MM.1S (cell line): ENCODE results near the gene ERO1A.

Experiments
- DNase-seq: peaks from one replicate; pipeline ENCODE4 v3.0.0-alpha.2; 2015
- H2AFZ ChIP-seq: fragments of 300-600 bp; sonication (generic); 2 replicates; pipeline ENCODE4 v1.6.0; 2016; ENCODE audit warnings: antibody characterized with exemption, low read length
- H3F3A ChIP-seq: fragments of 300-600 bp; sonication (generic); 2 replicates; pipeline ENCODE4 v1.6.1; 2016; ENCODE audit warnings: mild to moderate bottlenecking, antibody characterized with exemption, low read length, moderate library complexity, mixed read lengths; ENCODE audit not compliant: insufficient read depth
- H3K27ac ChIP-seq: fragments of 300-600 bp; sonication (generic); 2 replicates; pipeline ENCODE4 v1.5.1; 2016; ENCODE audit warnings: mild to moderate bottlenecking, low read length
- H3K27me3 ChIP-seq: fragments of 300-600 bp; sonication (generic); replicated peaks from 2 replicates; pipeline ENCODE4 v1.6.0; 2016; ENCODE audit warnings: low read length; ENCODE audit not compliant: insufficient read depth
- H3K36me3 ChIP-seq: fragments of 300-600 bp; sonication (generic); replicated peaks from 2 replicates; pipeline ENCODE4 v1.6.1; 2016; ENCODE audit warnings: mild to moderate bottlenecking, low read length, mixed read lengths; ENCODE audit not compliant: insufficient read depth
- H3K4me1 ChIP-seq: fragments of 300-600 bp; sonication (generic); 2 replicates; pipeline ENCODE4 v1.6.1; 2016; ENCODE audit warnings: low read length, mixed read lengths
- H3K4me2 ChIP-seq: fragments of 300-600 bp; sonication (generic); 2 replicates; pipeline ENCODE4 v1.6.0; 2016; ENCODE audit warnings: low read depth, low read length
- H3K4me3 ChIP-seq: fragments of 300-600 bp; sonication (generic); 2 replicates; pipeline ENCODE4 v1.5.1; 2016; ENCODE audit warnings: low read length, mixed read lengths
- H3K79me2 ChIP-seq: fragments of 300-600 bp; sonication (generic); 2 replicates; pipeline ENCODE4 v1.6.1; 2016; ENCODE audit warnings: mixed run types, low read length, mixed read lengths
- H3K9ac ChIP-seq: fragments of 300-600 bp; sonication (generic); 2 replicates; pipeline ENCODE4 v1.6.1; 2016; ENCODE audit warnings: low read length, mixed read lengths
- H3K9me2 ChIP-seq: fragments of 300-600 bp; sonication (generic); replicated peaks from 2 replicates; pipeline ENCODE4 v1.6.1; 2016; ENCODE audit warnings: mild to moderate bottlenecking, low read length, mixed read lengths; ENCODE audit not compliant: insufficient read depth
- H3K9me3 ChIP-seq: fragments of 300-600 bp; sonication (generic); replicated peaks from 2 replicates; pipeline ENCODE4 v1.6.1; 2016; ENCODE audit warnings: mild to moderate bottlenecking, low read length, mixed read lengths; ENCODE audit not compliant: insufficient read depth
- H4K20me1 ChIP-seq: fragments of 300-600 bp; sonication (generic); 2 replicates; pipeline ENCODE4 v1.6.1; 2016; ENCODE audit warnings: mild to moderate bottlenecking, low read length, moderate library complexity, mixed read lengths; ENCODE audit not compliant: insufficient read depth
- CTCF ChIP-seq: fragments of 300-600 bp; sonication (generic); IDR thresholded peaks from 2 replicates; pipeline ENCODE4 v1.5.1; 2016; ENCODE audit warnings: antibody characterized with exemption, low read length, mixed read lengths
- EZH2 ChIP-seq: fragments of 300-600 bp; sonication (generic); optimal IDR thresholded peaks from 2 replicates; pipeline ENCODE3; 2017; ENCODE audit warnings: low read depth, mild to moderate bottlenecking, antibody characterized with exemption, low read length, mixed read lengths
- EZH2phosphoT487 ChIP-seq: fragments of 300-600 bp; sonication (generic); IDR thresholded peaks from 2 replicates; pipeline ENCODE4 v1.6.1; 2018; ENCODE audit warnings: antibody characterized with exemption, low read length

The ERO1A gene

GRCh38 chr14:52692248-52692962 lies 3.0 kb downstream of the ERO1A start:
- DNase-seq, result no peak

GRCh38 chr14:52690983-52691760 lies 4.2 kb downstream of the ERO1A start:
- H3K4me3 ChIP-seq, result no peak overlapping the region
- no peak overlapping the region for H3K4me2 ChIP-seq

More at GRCh38 chr14:52692248-52692962, 3.0 kb downstream of the ERO1A start:
- Histone ChIP-seq H3K79me2 (peaks cover 74% of the 10 kb centered on the region), H3F3A (peaks cover 5% of the 10 kb centered on the region; the same call in 1 of the 2 replicates), H3K4me1 (no peaks in the 10 kb centered on the region), H3K9me3 (no peaks in the 10 kb centered on the region), H4K20me1 (no peaks in the 10 kb centered on the region), H3K4me2 (no peak overlapping the region), H3K36me3 (no peaks in the 10 kb centered on the region), H2AFZ (no peak overlapping the region), H3K27ac (no peak overlapping the region), H3K27me3 (no peaks in the 10 kb centered on the region), H3K9me2 (no peaks in the 10 kb centered on the region), H3K4me3 (no peak overlapping the region), H3K9ac (no peak overlapping the region)
- TF ChIP-seq EZH2, result no peak
- no peak for TF ChIP-seq CTCF

DNA sequence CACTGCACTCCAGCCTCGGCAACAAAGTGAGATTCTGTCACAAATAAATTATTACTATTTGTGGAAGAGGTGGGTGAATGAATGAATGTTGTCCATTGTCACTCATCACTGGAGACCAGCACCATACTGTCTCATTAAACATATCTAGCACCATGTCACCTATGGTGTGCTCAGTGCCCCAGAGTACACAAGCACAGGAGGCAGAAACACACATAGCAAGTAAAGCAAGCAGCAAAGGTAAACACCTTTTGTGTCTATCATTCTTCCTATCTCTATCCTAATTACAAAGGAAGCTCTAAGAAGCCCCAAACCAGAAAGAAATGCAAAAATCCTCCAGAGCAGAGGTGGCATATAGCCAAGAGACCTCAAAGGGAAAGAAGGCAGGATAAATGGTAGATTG lies 9.2 kb downstream of the ERO1A start:
- Histone ChIP-seq H3K27ac (no peak overlapping the region), H2AFZ (no peak overlapping the region), H3F3A (no peaks in the 10 kb centered on the region), H3K9me2 (no peaks in the 10 kb centered on the region), H4K20me1 (no peaks in the 10 kb centered on the region), H3K9me3 (no peaks in the 10 kb centered on the region), H3K79me2 (peaks cover 78% of the 10 kb centered on the region), H3K4me1 (no peaks in the 10 kb centered on the region), H3K27me3 (no peaks in the 10 kb centered on the region), H3K36me3 (no peaks in the 10 kb centered on the region), H3K4me2 (no peak overlapping the region), H3K4me3 (no peak overlapping the region), H3K9ac (no peak overlapping the region)
- DNase-seq, result no peak
- TF ChIP-seq EZH2phosphoT487 (no peak), EZH2 (no peak), CTCF (no peak)

More at GRCh38 chr14:52690983-52691760, 4.2 kb downstream of the ERO1A start:
- no peaks in the 10 kb centered on the region for H3K9me2 ChIP-seq
- H3K79me2 ChIP-seq, result peaks cover 86% of the 10 kb centered on the region
- no peak overlapping the region for H3K27ac ChIP-seq
- H3F3A ChIP-seq, result peaks cover 5% of the 10 kb centered on the region; the same call in 1 of the 2 replicates
- H3K9ac ChIP-seq, result no peak overlapping the region
- TF ChIP-seq EZH2 (no peak), EZH2phosphoT487 (no peak), CTCF (no peak)
- no peak for DNase-seq
- H4K20me1 ChIP-seq, result no peaks in the 10 kb centered on the region
- no peak overlapping the region for H2AFZ ChIP-seq
- H3K36me3 ChIP-seq, result no peaks in the 10 kb centered on the region
- no peaks in the 10 kb centered on the region for H3K9me3 ChIP-seq
- H3K27me3 ChIP-seq, result no peaks in the 10 kb centered on the region
- H3K4me1 ChIP-seq, result no peaks in the 10 kb centered on the region
